ENCODE results near the gene E2F1.
"Not testable (repeated sequence)": the region's sequence is repeated elsewhere in the genome, so short reads cannot be mapped to it uniquely, and the experiment has no call there.

Gene E2F1

DNA sequence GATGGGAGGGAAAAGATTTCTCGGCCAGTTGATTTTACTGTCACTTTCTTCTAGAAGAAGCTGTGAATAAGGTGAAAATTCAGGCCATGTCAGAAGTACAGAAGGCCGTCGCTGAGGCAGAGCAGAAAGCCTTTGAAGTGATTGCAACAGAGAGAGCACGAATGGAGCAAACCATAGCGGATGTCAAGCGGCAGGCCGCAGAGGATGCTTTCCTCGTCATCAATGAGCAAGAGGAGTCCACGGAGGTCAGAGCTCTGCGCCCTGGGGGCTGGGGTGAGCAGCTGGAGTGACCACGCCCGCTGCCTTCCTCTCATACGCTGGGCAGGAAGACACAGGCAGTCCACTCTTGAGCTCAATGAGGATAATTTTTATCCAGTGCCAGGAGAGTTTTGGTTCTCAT, 45.9 kb downstream of the E2F1 start:
- no peak for DNase-seq (ENCODE audit: low read depth)

DNA sequence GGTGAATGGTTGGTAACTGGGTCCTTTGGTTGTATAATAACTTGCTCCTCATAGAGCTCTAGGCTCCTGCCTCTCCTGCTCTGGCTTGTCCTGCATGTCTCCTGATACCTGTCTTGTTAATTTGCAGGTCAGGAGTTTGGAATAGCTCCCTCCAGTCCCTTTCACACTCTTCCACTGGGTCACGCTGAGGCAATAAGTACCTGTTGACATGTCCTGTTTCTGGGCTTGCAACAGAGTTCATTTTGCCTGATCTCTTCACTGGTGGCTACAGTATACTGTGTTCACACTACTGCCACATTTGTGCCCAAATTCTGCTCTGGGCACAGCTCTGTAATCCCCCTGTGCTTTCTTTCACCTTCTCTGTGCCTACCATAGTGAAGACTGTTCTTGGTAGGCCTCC, 49.4 kb downstream of the E2F1 start:
- no peak for DNase-seq (ENCODE audit: low read depth)

DNA sequence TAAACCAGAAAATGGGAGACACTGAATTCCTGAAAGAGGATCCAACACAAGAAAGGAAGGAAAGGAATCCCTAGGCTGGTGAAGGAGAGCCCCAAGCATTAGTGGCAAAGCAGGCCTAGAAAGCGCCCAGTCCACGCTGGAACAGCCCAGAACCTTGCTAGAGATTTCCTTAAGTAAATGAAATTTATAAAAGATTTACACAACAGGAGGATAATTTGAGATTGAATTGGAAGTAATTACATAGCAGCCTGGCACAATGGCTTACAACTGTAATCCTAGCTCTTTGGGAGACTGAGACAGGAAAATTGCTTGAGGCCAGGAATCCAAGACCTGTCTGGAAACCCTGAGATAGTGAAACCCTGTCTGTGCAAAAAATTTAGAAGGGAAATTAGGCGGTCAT, 50.8 kb downstream of the E2F1 start:
- DNase-seq (ENCODE audit: low read depth): no peak

DNA sequence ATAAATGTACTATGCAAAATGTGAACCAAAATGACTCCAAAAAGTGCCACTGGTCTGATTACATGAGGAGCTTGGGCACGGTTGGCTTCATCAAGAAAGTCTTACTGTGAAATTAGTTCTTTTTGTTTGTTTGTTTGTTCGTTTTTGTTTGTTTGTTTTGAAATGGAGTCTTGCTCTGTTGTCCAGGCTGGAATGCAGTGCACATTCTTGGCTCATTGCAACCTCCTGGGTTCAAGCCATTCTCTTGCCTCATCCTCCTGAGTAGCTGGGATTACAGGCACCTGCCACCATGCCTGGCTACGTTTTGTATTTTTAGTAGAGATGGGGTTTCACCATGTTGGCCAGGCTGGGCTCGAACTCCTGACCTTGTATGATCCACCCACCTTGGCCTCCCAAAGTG, 54.3 kb downstream of the E2F1 start:
- not testable (repeated sequence) for DNase-seq (ENCODE audit: low read depth)

DNA sequence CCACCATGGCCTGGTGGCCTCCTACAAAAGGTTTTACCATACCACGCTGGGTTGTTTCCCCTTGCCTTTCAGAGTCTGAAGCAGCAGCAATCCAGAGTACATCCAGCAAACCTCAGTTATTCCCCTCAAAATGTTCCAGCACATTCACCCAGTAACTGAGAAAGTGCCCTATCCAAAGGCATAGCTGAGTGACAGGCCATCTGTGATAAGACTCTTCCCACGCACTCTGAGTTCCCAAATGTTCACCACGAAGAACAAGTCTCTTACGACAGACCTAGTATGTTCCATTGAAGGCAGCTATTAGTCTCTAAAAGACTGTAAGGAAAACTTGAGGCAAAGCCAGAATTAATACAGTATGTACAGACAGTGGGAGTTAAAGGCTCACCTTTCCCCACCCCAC, 55.7 kb downstream of the E2F1 start:
- DNase-seq (ENCODE audit: low read depth): no peak

DNA sequence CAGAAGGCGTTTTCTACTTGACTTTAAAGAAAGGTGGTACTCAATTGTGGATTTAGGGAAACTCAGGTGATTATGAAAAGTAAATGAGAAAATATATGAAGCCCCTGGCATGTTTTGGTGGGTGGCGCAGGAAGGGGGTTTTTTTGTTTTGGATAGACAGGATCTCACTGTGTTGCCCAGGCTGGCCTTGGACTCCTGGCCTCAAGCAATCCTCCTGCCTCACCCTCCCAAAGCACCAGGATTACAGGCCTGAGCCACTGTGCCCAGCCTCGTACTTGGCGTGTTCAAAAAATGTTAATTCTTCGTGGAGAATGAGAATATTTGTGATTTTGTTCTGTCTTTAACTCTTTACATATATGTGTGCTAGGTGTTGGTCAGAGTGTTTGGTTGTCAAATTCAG, 56.2 kb downstream of the E2F1 start:
- DNase-seq (ENCODE audit: low read depth): no peak

DNA sequence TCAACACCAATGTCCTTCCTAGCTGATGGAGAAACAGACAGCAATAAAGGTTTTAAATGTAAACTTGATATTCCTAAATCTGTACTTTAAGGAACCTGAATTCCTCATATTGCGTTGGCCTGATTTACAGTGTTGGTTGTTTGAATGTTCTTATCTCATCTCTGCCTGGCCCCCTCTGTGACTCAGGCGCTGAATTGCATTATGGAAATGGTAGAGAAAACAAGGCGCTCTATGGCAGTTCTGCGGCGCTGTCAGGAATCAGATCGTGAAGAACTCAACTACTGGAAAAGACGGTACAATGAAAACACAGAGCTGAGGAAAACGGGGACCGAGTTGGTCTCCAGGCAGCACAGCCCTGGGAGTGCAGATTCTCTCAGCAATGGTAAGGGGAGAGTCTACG, 56.7 kb downstream of the E2F1 start:
- DNase-seq (ENCODE audit: low read depth): no peak

DNA sequence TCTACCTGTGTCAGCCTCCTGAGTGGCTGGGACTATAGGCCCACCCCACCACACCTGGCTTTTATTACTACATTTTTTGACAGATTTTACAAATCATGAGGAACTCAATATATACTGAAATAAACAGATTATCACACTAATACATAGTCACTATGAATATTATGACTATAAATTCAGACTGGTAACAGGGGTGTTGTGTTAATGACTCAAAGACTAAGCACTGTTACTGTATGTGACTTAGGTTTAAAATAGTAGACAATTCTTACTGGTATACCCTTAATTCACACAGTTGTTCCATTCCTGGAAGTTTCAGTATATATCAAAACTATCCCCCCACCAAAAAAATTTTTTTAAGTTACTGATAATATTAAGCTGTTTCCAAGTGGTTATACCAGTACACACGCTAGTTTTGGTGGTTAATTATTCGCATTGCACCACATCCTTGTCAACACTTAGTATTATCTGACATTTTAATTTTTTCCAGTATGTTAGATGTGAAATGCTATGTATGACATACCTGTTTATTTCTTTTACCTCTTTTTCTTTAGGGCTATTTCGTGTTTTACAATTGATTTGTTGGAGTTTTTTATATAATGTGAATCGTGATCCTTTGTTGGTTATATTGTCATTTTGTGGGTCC, 58.5 kb downstream of the E2F1 start:
- no peak for DNase-seq (ENCODE audit: low read depth)

DNA sequence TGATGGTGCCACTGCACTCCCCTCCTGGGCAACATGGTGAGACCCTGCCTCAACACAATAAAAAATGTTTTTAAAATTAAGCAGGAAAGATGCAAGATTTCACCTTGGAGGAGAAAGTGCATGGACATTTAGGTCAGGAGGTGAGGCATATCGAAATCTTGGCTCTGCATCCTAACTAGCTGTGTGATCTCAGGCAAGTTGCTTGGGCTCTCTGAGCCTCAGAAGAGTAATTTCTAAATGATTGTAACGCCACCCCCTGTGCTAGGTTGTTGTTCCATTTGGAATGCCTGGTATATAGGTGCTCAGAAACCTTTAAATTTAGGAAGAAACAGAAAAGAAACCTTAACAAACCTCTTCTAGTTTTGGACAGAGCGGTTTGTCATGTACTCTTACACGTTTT, 60.0 kb downstream of the E2F1 start:
- no peak for DNase-seq (ENCODE audit: low read depth)
